B cell (primary cell): ENCODE measurements around the gene MYF5. TPM values are rescaled to one million over a fixed set of nuclear protein-coding genes. Genes with fewer than 3 reads are reported as not detected.

ENCODE experiments used
- ATAC-seq: fragments of 200-7000 bp; cut with Tn5 transposase; one replicate; pipeline ENCODE4 v1.10.0; 2021; ENCODE audit warnings: low read depth, mild to moderate bottlenecking, moderate number of reproducible peaks, moderate library complexity
- CTCF ChIA-PET: fragments of 350-600 bp; sonication (Branson Sonifier 250); formaldehyde crosslinking; loops from one replicate; lab custom pipeline; 2021; ENCODE audit warnings: antibody characterized with exemption, inconsistent platforms; lab: Charles Lee
- POLR2A ChIA-PET: fragments of 350-600 bp; sonication (Branson Sonifier 250); formaldehyde crosslinking; loops from one replicate; lab custom pipeline; 2021; ENCODE audit warnings: antibody characterized with exemption; lab: Charles Lee
- DNase-seq: peaks from one replicate; pipeline ENCODE4 v3.0.0; 2013
- H2AFZ ChIP-seq: 2 replicates; pipeline ENCODE4 v1.6.1; 2012; ENCODE audit warnings: mild to moderate bottlenecking, low read depth, low read length; ENCODE audit not compliant: insufficient read depth, poor library complexity, severe bottlenecking
- H3K27ac ChIP-seq, 2 donors: 1 replicate in 1 of 2; 2 replicates in 1 of 2; pipeline ENCODE4 v1.5.1; 2012 to 2013; ENCODE audit warnings: low read length in 2 of 2, mild to moderate bottlenecking in 2 of 2, moderate library complexity in 1 of 2
- H3K27me3 ChIP-seq, 4 experiments: fragments of 200-600 bp in 1 of 4; sonication (generic) in 1 of 4; replicated peaks in 1 of 4; 1 replicate in 2 of 4; 2 replicates in 2 of 4; pipeline versions ENCODE4 v1.6.1 to v1.7.0; 2013 to 2016; ENCODE audit warnings: low read length in 3 of 4, mild to moderate bottlenecking in 2 of 4, mixed read lengths in 1 of 4, moderate library complexity in 1 of 4; ENCODE audit not compliant: insufficient read depth in 4 of 4, control insufficient read depth in 3 of 4; ENCODE audit errors: control extremely low read depth in 1 of 4
- H3K36me3 ChIP-seq, 2 experiments: replicated peaks in 1 of 2; 1 replicate in 1 of 2; 2 replicates in 1 of 2; pipeline versions ENCODE4 v1.6.1 to v1.7.1; 2013; ENCODE audit warnings: low read length in 1 of 2; ENCODE audit not compliant: insufficient read depth in 2 of 2, control insufficient read depth in 1 of 2; ENCODE audit errors: control extremely low read depth in 1 of 2, extremely low read depth in 1 of 2
- H3K4me1 ChIP-seq, 2 donors: fragments of 200-600 bp in 1 of 2; sonication (generic) in 1 of 2; 1 replicate in 1 of 2; 2 replicates in 1 of 2; pipeline versions ENCODE4 v1.5.1 to v1.6.1; 2013 to 2017; ENCODE audit warnings: low read length in 2 of 2; ENCODE audit not compliant: control insufficient read depth in 2 of 2, insufficient read depth in 2 of 2
- H3K4me2 ChIP-seq: replicated peaks from 2 replicates; pipeline ENCODE3; 2012; ENCODE audit warnings: mild to moderate bottlenecking, low read depth, low read length; ENCODE audit not compliant: poor library complexity, severe bottlenecking
- H3K4me3 ChIP-seq, 5 experiments: fragments of 200-600 bp in 1 of 5; sonication (generic) in 1 of 5; 1 replicate in 3 of 5; 2 replicates in 2 of 5; pipeline versions ENCODE4 v1.5.1 to v1.7.0; 2011 to 2016; ENCODE audit warnings: low read length in 4 of 5, mild to moderate bottlenecking in 4 of 5, low read depth in 2 of 5, control low read depth in 1 of 5, moderate library complexity in 1 of 5; ENCODE audit not compliant: insufficient read depth in 1 of 5; ENCODE audit errors: control extremely low read depth in 1 of 5, extremely low read depth in 1 of 5
- H3K79me2 ChIP-seq: fragments of 200-600 bp; sonication (generic); one replicate; pipeline ENCODE4 v1.6.0; 2016; ENCODE audit warnings: low read length; ENCODE audit not compliant: control insufficient read depth, insufficient read depth
- H3K9ac ChIP-seq: fragments of 200-600 bp; sonication (generic); 2 replicates; pipeline ENCODE4 v1.6.1; 2017; ENCODE audit warnings: mild to moderate bottlenecking, low read length, moderate library complexity
- H3K9me3 ChIP-seq, 3 donors: one replicate each; pipeline versions ENCODE4 v1.6.1 to v1.7.1; 2013; ENCODE audit warnings: low read length in 2 of 3; ENCODE audit not compliant: control insufficient read depth in 2 of 3, insufficient read depth in 1 of 3; ENCODE audit errors: control extremely low read depth in 1 of 3
- H4K20me1 ChIP-seq: 2 replicates; pipeline ENCODE4 v1.6.0; 2012; ENCODE audit warnings: mild to moderate bottlenecking, low read length; ENCODE audit not compliant: insufficient read depth, control insufficient read depth, poor library complexity, severe bottlenecking
- H3K27ac Mint-ChIP-seq: one replicate; pipeline ENCODE4 v1.8.0; 2021; ENCODE audit warnings: mixed read lengths
- H3K27me3 Mint-ChIP-seq: one replicate; pipeline ENCODE4 v1.8.0; 2021; ENCODE audit warnings: mixed read lengths
- H3K4me1 Mint-ChIP-seq: one replicate; pipeline ENCODE4 v1.8.0; 2021; ENCODE audit warnings: mixed read lengths
- H3K4me3 Mint-ChIP-seq: one replicate; pipeline ENCODE4 v1.8.0; 2021; ENCODE audit warnings: mixed read lengths
- H3K9me3 Mint-ChIP-seq: one replicate; pipeline ENCODE4 v1.8.0; 2022; ENCODE audit warnings: mixed read lengths; ENCODE audit not compliant: insufficient read depth
- EZH2 ChIP-seq: IDR thresholded peaks from 2 replicates; pipeline ENCODE4 v1.6.1; 2012; ENCODE audit warnings: borderline replicate concordance, low read depth, mild to moderate bottlenecking, moderate library complexity, low read length; ENCODE audit not compliant: insufficient read depth, poor library complexity, severe bottlenecking
- WGBS: methylation state at CpG from one replicate; pipeline ENCODE4 v1.1.5; 2013; ENCODE audit warnings: missing lambda C conversion rate; ENCODE audit not compliant: insufficient coverage; 5-methylcytosine and 5-hydroxymethylcytosine counted together
- intact Hi-C: fragments of 100-400 bp; cut with micrococcal nuclease; formaldehyde crosslinking; loops from one replicate; pipeline ENCODE4 v1.10.0; 2022
- polyA plus RNA-seq: library from polyadenylated mRNA; depleted of rRNA; stranded (reverse); fragments of >200 nt; gene quantifications from 2 replicates; pipeline ENCODE4 v1.2.3, GENCODE V29; 2012
- total RNA-seq, 2 donors: library from RNA; stranded (reverse); fragments of 120-200 nt in 1 of 2; gene quantifications; 1 replicate in 1 of 2; 2 replicates in 1 of 2; pipeline versions ENCODE4 v1.2.3 to v1.2.4, GENCODE V29; 2013 to 2022
- TF ChIP-seq, protein P1 (sequence below): fragments of 200-600 bp; IDR thresholded peaks from one replicate; pipeline ENCODE4 v1.8.0; 2022; ENCODE audit warnings: antibody characterized with exemption, mild to moderate bottlenecking

MYF5 gene
- total and polyA plus RNA-seq, 2 donors (not counting 1 experiment from before 2014, with no cell fraction given), result not detected

DNA sequence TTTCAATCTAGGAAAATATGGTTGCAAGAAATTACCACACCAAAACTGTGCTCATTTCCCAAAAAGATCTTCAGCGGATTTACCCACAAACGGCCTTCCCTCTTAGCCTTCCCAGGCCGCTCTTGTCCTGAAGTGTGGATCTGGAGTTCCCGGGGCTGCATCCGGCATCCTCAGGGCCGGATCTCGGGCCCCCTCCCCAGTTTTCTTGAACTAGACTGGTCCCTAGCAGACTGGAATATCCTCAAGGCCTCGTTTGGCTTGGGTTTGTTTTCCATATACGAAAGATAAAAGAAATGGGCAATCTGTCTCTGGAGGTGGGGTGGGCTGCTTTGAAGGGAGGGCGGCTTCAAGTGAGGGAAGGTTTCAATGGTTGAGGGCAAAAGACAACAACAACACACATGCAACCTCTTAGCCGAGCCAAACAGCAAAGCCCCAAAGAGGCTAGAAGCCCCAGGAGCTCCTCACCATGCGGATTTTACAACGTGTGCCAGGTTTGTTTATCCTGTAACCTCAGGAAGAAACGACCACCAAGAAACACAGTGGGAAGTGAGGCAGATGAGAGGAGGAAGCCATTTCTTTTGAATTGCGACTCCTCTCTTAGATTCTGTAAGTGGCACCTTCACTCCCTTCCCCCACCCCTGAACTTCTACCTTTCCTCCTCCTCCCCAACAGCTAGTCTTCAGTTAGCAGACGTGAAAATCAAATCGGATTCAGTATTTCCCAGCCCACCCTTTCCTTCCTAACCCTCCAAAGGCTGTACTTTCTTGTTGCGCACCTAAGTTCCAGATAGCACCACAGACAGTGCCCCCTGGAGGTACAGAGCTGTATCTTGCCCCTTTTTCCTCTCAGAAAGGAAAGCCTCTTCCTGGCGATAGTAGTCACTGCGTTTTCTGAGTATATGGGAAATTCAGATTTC, 6.6 kb upstream of the MYF5 start:
- peaks cover 63% of the 10 kb centered on the region for H3K27me3 Mint-ChIP-seq
- Histone ChIP-seq H3K4me2 (no peak overlapping the region), H2AFZ (no peak overlapping the region)

More for the DNA sequence above, 6.6 kb upstream of the MYF5 start:
- Mint-ChIP-seq H3K27ac (no peak overlapping the region), H3K9me3 (no peaks in the 10 kb centered on the region), H3K4me1 (peaks cover 2% of the 10 kb centered on the region), H3K4me3 (no peak overlapping the region)
- H4K20me1 ChIP-seq, result no peaks in the 10 kb centered on the region
- H3K27me3 ChIP-seq, result peaks cover 0 to 29% (median 16%) of the 10 kb centered on the region in 4 experiments
- peaks cover 0 to 11% (median 0%) of the 10 kb centered on the region in 3 donors for H3K9me3 ChIP-seq
- H3K79me2 ChIP-seq, result no peaks in the 10 kb centered on the region
- no peak overlapping the region for H3K4me3 ChIP-seq
- ATAC-seq (no peak), DNase-seq (no peak)
- WGBS, result 59% methylated on average over 11 of the region's 20 CpGs
- no peak overlapping the region for H3K9ac ChIP-seq
- ChIA-PET POLR2A (no interaction called here), CTCF (no interaction called here)
- no peaks in the 10 kb centered on the region for H3K4me1 ChIP-seq
- no peaks in the 10 kb centered on the region for H3K36me3 ChIP-seq
- TF ChIP-seq, protein P1, sequence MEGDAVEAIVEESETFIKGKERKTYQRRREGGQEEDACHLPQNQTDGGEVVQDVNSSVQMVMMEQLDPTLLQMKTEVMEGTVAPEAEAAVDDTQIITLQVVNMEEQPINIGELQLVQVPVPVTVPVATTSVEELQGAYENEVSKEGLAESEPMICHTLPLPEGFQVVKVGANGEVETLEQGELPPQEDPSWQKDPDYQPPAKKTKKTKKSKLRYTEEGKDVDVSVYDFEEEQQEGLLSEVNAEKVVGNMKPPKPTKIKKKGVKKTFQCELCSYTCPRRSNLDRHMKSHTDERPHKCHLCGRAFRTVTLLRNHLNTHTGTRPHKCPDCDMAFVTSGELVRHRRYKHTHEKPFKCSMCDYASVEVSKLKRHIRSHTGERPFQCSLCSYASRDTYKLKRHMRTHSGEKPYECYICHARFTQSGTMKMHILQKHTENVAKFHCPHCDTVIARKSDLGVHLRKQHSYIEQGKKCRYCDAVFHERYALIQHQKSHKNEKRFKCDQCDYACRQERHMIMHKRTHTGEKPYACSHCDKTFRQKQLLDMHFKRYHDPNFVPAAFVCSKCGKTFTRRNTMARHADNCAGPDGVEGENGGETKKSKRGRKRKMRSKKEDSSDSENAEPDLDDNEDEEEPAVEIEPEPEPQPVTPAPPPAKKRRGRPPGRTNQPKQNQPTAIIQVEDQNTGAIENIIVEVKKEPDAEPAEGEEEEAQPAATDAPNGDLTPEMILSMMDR, result no peak
- no peak for TF ChIP-seq EZH2
- H3K27ac ChIP-seq, result no peak overlapping the region
- intact Hi-C loops, result no loop called here
